ENCODE measurements around the gene CALML4. TPM values are rescaled to one million over a fixed set of nuclear protein-coding genes. Genes with fewer than 3 reads are reported as not detected.

CALML4 gene
- total and polyA plus RNA-seq, 2 experiments from 2014 or later, result 49.6 to 79.8 TPM

GRCh38 chr15:68192117-68192516 is 13.0 kb downstream of the CALML4 start:
- H3K9me3 ChIP-seq (ENCODE audit: low read depth), result no peaks in the 10 kb centered on the region
- H4K20me1 ChIP-seq (ENCODE audit: insufficient read depth, poor library complexity, severe bottlenecking), result no peaks in the 10 kb centered on the region
- peaks cover 9% of the 10 kb centered on the region for H3K4me1 ChIP-seq (ENCODE audit: insufficient read depth)
- no peak overlapping the region for H2AFZ ChIP-seq
- H3K27ac ChIP-seq, result peak overlapping the region; percentile 57
- H3K9me2 ChIP-seq (replicated peaks; ENCODE audit: insufficient read depth), result no peaks in the 10 kb centered on the region
- H3K36me3 ChIP-seq (replicated peaks; ENCODE audit: insufficient read depth, low read depth), result no peaks in the 10 kb centered on the region
- 85% methylated on average over 4 of the region's 4 CpGs for WGBS (ENCODE audit: low lambda C conversion rate, missing lambda C conversion rate)
- no peak overlapping the region for H3K4me3 ChIP-seq
- DNase-seq (ENCODE audit: low spot score), result peak; percentile 5
- TF ChIP-seq EZH2phosphoT487 (IDR thresholded peaks at IDR 0.05; ENCODE audit: low read depth, severe bottlenecking, unreplicated experiment), result no peak
- TF ChIP-seq EZH2 (IDR thresholded peaks at IDR 0.05; ENCODE audit: borderline replicate concordance), result no peak
- no peak for TF ChIP-seq CTCF (IDR thresholded peaks at IDR 0.05; ENCODE audit: poor library complexity)
- H3K27me3 ChIP-seq, result no peaks in the 10 kb centered on the region
- H3K4me2 ChIP-seq, result no peak overlapping the region
- H3K79me2 ChIP-seq, result peaks cover 4% of the 10 kb centered on the region

GRCh38 chr15:68191555-68191954 is 13.6 kb downstream of the CALML4 start:
- Histone ChIP-seq H3K79me2 (peaks cover 4% of the 10 kb centered on the region), H3K36me3 (replicated peaks; ENCODE audit: insufficient read depth, low read depth) (no peaks in the 10 kb centered on the region), H3K27ac (peak overlapping the region; percentile 57), H4K20me1 (ENCODE audit: insufficient read depth, poor library complexity, severe bottlenecking) (no peaks in the 10 kb centered on the region), H3K4me2 (no peak overlapping the region), H3K9me3 (ENCODE audit: low read depth) (no peaks in the 10 kb centered on the region), H3K9me2 (replicated peaks; ENCODE audit: insufficient read depth) (no peaks in the 10 kb centered on the region), H3K4me3 (no peak overlapping the region), H2AFZ (no peak overlapping the region), H3K27me3 (no peaks in the 10 kb centered on the region), H3K4me1 (ENCODE audit: insufficient read depth) (peaks cover 9% of the 10 kb centered on the region)
- WGBS (ENCODE audit: low lambda C conversion rate, missing lambda C conversion rate), result 39% methylated on average over 3 of the region's 3 CpGs
- DNase-seq (ENCODE audit: low spot score), result no peak
- TF ChIP-seq CTCF (IDR thresholded peaks at IDR 0.05; ENCODE audit: poor library complexity), result no peak
- no peak for TF ChIP-seq EZH2phosphoT487 (IDR thresholded peaks at IDR 0.05; ENCODE audit: low read depth, severe bottlenecking, unreplicated experiment)
- no peak for TF ChIP-seq EZH2 (IDR thresholded peaks at IDR 0.05; ENCODE audit: borderline replicate concordance)

- Histone ChIP-seq H4K20me1 (ENCODE audit: insufficient read depth, poor library complexity, severe bottlenecking) (no peaks in the 10 kb centered on the region), H3K36me3 (replicated peaks; ENCODE audit: insufficient read depth, low read depth) (peaks cover 3% of the 10 kb centered on the region), H3K9me3 (ENCODE audit: low read depth) (no peaks in the 10 kb centered on the region), H3K27me3 (no peaks in the 10 kb centered on the region), H3K4me3 (no peak overlapping the region), H3K4me1 (ENCODE audit: insufficient read depth) (peaks cover 9% of the 10 kb centered on the region), H3K27ac (peak overlapping the region; percentile 50), H3K9me2 (replicated peaks; ENCODE audit: insufficient read depth) (no peaks in the 10 kb centered on the region), H3K4me2 (no peak overlapping the region), H3K79me2 (peaks cover 4% of the 10 kb centered on the region), H2AFZ (no peak overlapping the region)
- no peak for DNase-seq (ENCODE audit: low spot score)
- TF ChIP-seq CTCF (IDR thresholded peaks at IDR 0.05; ENCODE audit: poor library complexity) (no peak), EZH2 (IDR thresholded peaks at IDR 0.05; ENCODE audit: borderline replicate concordance) (no peak), EZH2phosphoT487 (IDR thresholded peaks at IDR 0.05; ENCODE audit: low read depth, severe bottlenecking, unreplicated experiment) (no peak)
- 95% methylated on average over 4 of the region's 4 CpGs for WGBS (ENCODE audit: low lambda C conversion rate, missing lambda C conversion rate)
Measured at GRCh38 chr15:68190048-68190447, 15.1 kb downstream of the CALML4 start.

GRCh38 chr15:68188647-68189046 is 16.5 kb downstream of the CALML4 start:
- Histone ChIP-seq H2AFZ (no peak overlapping the region), H3K9me3 (ENCODE audit: low read depth) (no peaks in the 10 kb centered on the region), H3K4me1 (ENCODE audit: insufficient read depth) (peaks cover 9% of the 10 kb centered on the region), H3K27ac (peak overlapping the region; percentile 56), H3K4me3 (no peak overlapping the region), H3K79me2 (peaks cover 4% of the 10 kb centered on the region), H3K4me2 (no peak overlapping the region), H3K27me3 (no peaks in the 10 kb centered on the region), H3K36me3 (replicated peaks; ENCODE audit: insufficient read depth, low read depth) (peaks cover 3% of the 10 kb centered on the region), H3K9me2 (replicated peaks; ENCODE audit: insufficient read depth) (no peaks in the 10 kb centered on the region), H4K20me1 (ENCODE audit: insufficient read depth, poor library complexity, severe bottlenecking) (no peaks in the 10 kb centered on the region)
- DNase-seq (ENCODE audit: low spot score), result no peak
- 90% methylated on average over 2 of the region's 2 CpGs for WGBS (ENCODE audit: low lambda C conversion rate, missing lambda C conversion rate)
- TF ChIP-seq EZH2 (IDR thresholded peaks at IDR 0.05; ENCODE audit: borderline replicate concordance), result peak; percentile 16
- TF ChIP-seq EZH2phosphoT487 (IDR thresholded peaks at IDR 0.05; ENCODE audit: low read depth, severe bottlenecking, unreplicated experiment), result no peak
